HEK293 (cell line): ENCODE results near the gene PRSS1.

Source experiments
- TCF7L2 ChIP-seq: IDR thresholded peaks from 2 replicates; pipeline ENCODE4 v1.6.1; 2011; ENCODE audit warnings: low read depth, mild to moderate bottlenecking, inconsistent platforms, low read length, moderate library complexity, borderline replicate concordance
- ZNF140 ChIP-seq: fragments of 450-650 bp; formaldehyde crosslinking; IDR thresholded peaks from 2 replicates; pipeline ENCODE4 v1.5.1; 2016; ENCODE audit warnings: missing biosample characterization, missing genetic modification characterization
- TF ChIP-seq, protein P1 (sequence below): fragments of 450-650 bp; formaldehyde crosslinking; IDR thresholded peaks from 2 replicates; pipeline ENCODE4 v1.5.1; 2016; ENCODE audit warnings: missing biosample characterization, missing genetic modification characterization
- TF ChIP-seq, protein P2 (sequence below): fragments of 450-650 bp; formaldehyde crosslinking; IDR thresholded peaks from 2 replicates; pipeline ENCODE4 v1.5.1; 2016; ENCODE audit warnings: missing biosample characterization, missing genetic modification characterization, low read depth

DNA sequence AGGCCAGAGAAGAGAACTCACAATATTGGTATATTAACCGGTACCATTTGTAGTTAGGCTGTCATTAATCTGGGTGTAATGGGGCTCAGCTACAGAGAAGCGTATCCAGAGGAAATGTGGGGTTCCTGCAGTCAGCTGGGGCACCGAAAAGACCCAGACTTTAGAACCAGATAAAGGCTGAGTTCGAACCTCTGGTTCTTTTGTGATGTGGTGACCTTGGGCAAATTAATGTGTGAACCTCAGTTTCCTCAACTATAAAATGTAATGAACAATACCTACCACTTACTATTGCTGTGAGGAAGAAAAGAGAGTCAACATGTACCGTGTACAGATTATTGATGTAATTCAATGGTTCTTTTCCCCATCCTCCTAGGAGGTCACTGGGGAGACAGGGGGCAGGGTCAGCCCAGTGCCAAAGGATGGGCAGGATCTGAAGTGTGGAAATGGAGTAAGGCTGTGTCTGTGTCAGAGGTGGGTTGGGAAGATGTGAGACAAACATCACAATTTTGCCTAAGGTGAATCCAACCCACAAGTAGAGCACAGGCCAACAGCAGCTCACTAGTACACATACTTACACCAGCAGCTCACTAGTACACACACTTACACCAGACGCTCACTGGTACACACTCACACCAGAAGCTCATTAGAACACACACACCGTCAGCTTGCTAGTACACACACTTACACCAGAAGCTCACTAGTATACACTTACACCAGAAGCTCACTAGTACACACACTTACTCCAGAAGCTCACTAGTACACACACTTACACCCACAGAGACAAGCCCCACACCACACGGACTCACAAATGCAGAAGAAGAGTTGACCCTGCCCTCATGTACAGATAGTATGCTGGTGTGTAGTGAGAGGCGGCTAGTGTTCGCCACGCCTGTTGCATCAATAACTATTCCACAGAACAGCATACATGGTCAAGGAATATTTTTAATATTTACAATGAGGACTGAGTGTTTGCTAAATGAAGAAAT, 49.5 kb downstream of the PRSS1 start:
- TF ChIP-seq, protein P1, sequence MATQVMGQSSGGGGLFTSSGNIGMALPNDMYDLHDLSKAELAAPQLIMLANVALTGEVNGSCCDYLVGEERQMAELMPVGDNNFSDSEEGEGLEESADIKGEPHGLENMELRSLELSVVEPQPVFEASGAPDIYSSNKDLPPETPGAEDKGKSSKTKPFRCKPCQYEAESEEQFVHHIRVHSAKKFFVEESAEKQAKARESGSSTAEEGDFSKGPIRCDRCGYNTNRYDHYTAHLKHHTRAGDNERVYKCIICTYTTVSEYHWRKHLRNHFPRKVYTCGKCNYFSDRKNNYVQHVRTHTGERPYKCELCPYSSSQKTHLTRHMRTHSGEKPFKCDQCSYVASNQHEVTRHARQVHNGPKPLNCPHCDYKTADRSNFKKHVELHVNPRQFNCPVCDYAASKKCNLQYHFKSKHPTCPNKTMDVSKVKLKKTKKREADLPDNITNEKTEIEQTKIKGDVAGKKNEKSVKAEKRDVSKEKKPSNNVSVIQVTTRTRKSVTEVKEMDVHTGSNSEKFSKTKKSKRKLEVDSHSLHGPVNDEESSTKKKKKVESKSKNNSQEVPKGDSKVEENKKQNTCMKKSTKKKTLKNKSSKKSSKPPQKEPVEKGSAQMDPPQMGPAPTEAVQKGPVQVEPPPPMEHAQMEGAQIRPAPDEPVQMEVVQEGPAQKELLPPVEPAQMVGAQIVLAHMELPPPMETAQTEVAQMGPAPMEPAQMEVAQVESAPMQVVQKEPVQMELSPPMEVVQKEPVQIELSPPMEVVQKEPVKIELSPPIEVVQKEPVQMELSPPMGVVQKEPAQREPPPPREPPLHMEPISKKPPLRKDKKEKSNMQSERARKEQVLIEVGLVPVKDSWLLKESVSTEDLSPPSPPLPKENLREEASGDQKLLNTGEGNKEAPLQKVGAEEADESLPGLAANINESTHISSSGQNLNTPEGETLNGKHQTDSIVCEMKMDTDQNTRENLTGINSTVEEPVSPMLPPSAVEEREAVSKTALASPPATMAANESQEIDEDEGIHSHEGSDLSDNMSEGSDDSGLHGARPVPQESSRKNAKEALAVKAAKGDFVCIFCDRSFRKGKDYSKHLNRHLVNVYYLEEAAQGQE = no peak
- TF ChIP-seq ZNF140 (no peak), TCF7L2 (no peak)
- TF ChIP-seq, protein P2, sequence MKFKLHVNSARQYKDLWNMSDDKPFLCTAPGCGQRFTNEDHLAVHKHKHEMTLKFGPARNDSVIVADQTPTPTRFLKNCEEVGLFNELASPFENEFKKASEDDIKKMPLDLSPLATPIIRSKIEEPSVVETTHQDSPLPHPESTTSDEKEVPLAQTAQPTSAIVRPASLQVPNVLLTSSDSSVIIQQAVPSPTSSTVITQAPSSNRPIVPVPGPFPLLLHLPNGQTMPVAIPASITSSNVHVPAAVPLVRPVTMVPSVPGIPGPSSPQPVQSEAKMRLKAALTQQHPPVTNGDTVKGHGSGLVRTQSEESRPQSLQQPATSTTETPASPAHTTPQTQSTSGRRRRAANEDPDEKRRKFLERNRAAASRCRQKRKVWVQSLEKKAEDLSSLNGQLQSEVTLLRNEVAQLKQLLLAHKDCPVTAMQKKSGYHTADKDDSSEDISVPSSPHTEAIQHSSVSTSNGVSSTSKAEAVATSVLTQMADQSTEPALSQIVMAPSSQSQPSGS (tag by site-specific recombination) = no peak
